Ishikawa (cell line): ENCODE results near the gene FER.

Source experiments
- EP300 ChIP-seq: IDR thresholded peaks from 2 replicates; pipeline ENCODE4 v1.6.1; 2012; ENCODE audit warnings: borderline replicate concordance
- FOXM1 ChIP-seq: IDR thresholded peaks from 2 replicates; pipeline ENCODE4 v1.6.1; 2012; ENCODE audit warnings: low read depth, borderline replicate concordance
- NFIC ChIP-seq: IDR thresholded peaks from 2 replicates; pipeline ENCODE4 v1.6.1; 2012
- RAD21 ChIP-seq: IDR thresholded peaks from 2 replicates; pipeline ENCODE4 v1.6.1; 2012; ENCODE audit warnings: low read depth
- TEAD4 ChIP-seq: IDR thresholded peaks from 2 replicates; pipeline ENCODE4 v1.6.1; 2012
- TF ChIP-seq, protein P1 (sequence below): IDR thresholded peaks from 2 replicates; pipeline ENCODE4 v1.6.1; 2012
- TF ChIP-seq, protein P2 (sequence below): IDR thresholded peaks from 2 replicates; pipeline ENCODE4 v1.6.1; 2012; ENCODE audit warnings: low read depth, mild to moderate bottlenecking

DNA sequence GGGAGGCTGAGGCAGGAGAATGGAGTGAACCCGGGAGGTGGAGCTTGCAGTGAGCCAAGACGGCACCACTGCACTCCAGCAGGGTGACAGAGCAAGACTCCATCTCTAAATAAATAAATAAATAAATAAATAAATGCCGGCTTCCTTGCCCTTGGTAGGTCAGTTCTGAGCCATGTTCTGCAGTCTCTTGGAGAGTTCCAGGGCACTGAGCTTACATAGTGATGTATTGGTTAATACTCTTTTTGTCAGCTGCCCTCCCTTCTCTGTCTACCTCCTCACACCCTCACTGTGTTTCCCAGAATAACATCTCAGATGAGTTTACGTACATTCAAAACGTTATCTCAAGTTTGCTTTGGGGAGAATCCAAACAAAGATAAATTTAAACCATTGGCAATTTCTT lies 45.2 kb upstream of the FER start:
- TF ChIP-seq EP300: no peak
- TF ChIP-seq RAD21: no peak
- TF ChIP-seq NFIC: no peak
- TF ChIP-seq, protein P1, sequence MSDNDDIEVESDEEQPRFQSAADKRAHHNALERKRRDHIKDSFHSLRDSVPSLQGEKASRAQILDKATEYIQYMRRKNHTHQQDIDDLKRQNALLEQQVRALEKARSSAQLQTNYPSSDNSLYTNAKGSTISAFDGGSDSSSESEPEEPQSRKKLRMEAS: no peak
- no peak for TF ChIP-seq FOXM1
- TF ChIP-seq TEAD4: no peak
- TF ChIP-seq, protein P2, sequence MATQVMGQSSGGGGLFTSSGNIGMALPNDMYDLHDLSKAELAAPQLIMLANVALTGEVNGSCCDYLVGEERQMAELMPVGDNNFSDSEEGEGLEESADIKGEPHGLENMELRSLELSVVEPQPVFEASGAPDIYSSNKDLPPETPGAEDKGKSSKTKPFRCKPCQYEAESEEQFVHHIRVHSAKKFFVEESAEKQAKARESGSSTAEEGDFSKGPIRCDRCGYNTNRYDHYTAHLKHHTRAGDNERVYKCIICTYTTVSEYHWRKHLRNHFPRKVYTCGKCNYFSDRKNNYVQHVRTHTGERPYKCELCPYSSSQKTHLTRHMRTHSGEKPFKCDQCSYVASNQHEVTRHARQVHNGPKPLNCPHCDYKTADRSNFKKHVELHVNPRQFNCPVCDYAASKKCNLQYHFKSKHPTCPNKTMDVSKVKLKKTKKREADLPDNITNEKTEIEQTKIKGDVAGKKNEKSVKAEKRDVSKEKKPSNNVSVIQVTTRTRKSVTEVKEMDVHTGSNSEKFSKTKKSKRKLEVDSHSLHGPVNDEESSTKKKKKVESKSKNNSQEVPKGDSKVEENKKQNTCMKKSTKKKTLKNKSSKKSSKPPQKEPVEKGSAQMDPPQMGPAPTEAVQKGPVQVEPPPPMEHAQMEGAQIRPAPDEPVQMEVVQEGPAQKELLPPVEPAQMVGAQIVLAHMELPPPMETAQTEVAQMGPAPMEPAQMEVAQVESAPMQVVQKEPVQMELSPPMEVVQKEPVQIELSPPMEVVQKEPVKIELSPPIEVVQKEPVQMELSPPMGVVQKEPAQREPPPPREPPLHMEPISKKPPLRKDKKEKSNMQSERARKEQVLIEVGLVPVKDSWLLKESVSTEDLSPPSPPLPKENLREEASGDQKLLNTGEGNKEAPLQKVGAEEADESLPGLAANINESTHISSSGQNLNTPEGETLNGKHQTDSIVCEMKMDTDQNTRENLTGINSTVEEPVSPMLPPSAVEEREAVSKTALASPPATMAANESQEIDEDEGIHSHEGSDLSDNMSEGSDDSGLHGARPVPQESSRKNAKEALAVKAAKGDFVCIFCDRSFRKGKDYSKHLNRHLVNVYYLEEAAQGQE: no peak
